ENCODE measurements around the gene TUB.

The TUB gene

DNA sequence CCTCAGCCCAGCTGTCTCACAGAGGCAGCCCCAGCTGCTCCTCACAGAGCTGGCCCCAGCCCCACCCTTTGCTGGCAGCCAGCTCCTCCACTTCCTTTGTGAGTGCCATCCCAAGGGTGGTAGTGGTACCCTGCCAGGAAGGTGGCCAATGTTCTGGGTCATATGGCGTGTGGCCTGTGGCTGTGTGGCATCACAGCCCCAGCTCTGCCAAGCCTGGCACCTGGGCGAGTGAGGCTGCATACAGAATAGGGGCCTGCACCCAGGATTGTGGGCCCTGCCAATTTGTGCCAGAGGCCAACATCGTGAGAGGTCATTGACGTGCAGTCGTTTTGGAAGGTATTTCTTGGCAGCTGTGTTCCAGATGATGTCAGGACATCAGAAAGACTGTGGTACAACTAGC is 10.7 kb downstream of the TUB start:
- DNase-seq (ENCODE audit: low read depth in 2 of 2, low spot score in 1 of 2), result no peak

DNA sequence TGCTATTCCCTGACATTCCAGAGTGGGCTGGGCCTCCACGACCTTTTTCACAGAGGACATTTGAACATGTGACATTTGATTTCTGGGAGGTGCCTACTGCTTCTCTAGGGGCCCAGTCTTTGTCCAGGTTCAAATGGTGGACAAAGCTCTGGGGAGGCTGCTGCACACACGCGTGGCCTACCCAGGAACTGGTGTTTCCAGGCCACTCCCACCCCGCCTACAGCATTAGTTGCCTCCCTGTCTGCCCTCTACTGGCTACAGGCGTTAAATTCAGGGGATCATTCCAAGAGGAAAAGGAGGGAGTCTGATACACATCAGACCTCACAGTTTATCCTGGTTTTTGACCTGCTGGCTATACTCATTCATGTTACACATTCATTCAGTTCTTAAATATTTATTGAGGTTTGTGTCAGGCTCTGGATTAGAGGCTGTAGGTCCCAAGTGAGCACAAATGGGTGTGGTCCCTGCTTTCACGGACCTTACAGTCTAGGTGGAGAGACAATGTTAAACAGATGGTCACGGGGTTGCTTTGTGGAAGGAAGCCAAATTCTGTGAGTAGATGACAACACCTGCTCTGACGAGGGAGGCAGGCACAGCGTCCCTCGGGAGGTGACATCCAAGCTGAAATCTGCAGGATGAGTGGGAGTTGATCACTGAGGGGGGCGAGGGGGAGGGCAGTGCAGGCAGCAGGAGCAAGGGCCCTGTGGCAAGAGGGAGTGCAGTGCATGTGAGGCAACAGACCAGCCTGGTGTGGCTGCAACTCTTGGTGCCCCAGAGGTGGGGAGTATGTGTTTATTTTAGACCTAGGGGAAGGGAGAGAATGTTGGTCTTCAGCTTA is 11.8 kb downstream of the TUB start:
- DNase-seq (ENCODE audit: low read depth in 2 of 2, low spot score in 1 of 2), result no peak

DNA sequence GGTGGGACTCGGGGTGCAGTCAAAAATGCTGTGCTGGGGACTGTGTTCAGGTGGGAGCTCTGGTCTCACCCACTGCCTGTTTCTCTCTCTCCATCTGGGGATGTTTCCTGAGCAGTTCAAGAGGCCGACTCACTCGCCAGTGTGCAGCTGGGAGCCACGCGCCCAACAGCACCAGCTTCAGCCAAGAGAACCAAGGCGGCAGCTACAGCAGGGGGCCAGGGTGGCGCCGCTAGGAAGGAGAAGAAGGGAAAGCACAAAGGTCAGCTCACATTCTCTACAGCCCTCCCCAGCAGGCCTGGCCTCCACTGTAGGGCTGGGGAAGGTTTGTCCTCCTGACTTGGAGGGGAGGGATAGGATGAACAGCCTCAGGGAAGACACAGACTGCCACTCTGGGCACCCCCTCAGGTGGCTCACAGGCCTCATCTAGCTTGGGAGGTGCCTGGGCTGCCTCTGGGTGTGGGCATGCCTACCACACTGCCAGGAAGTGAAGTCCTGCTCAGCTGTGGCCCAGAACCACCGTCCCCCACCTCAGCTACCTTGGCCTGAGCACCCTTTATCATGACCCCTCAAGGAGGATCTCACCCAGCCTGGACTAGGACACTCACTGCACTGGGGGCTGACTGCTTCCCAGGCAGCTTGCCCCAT is 13.0 kb downstream of the TUB start:
- no peak for DNase-seq (ENCODE audit: low read depth in 2 of 2, low spot score in 1 of 2)

DNA sequence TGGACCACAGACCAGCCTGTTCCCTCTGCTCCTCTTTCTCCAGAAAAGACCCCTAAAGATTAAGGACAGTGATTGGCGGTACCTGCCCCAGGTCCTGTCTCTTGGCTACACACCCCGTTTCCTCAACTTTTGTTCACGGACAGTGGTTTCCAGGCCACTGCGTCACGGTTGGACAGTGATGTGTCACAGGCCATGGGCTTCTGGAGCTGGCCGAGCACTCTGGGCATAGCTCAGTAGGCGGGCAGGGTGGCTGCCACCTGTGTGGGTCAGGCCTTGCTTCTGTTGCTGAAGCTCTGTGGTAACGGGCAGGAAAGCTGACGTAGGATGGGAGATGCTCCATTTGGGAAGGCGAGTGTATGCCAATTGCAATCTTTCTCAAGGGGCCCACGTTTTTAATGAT is 13.6 kb downstream of the TUB start:
- no peak for DNase-seq (ENCODE audit: low read depth in 2 of 2, low spot score in 1 of 2)

GRCh38 chr11:8095371-8095770 is 14.4 kb downstream of the TUB start:
- DNase-seq (ENCODE audit: low read depth in 2 of 2, low spot score in 1 of 2), result no peak

DNA sequence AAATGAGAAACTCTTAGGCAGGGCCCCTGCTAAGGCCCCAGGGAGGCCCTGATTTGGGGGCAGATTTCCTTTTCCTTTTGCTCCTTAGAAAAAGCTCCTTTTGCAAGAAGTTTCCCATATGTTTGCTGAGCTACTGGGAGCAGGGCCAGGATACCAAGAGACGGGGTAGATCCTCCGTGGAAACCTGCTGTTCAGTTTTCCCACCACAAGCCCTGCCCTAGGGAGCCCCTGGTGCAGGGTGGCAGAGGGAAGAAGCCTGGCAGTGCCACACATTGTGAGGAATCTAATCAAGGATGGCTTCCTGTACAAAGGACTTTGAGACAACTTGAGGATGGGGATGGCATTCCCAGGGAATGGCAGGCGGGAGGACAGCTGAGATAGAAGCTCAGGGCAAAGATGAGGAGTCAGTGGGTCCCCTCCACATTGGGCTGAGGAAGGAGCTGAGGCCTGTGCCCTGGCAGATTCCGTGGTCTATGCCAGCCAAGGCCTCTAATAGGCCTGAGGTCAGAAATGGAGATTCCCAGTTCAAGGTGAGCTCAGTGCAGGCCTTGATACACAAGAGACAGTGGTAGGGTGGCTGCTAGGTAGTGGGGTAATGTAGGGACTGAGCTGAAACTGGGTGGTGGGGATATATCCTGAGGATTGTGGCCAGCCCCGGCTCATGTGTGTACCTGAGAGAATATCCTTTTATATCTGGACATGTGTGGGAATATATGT is 15.0 kb downstream of the TUB start:
- DNase-seq (ENCODE audit: low read depth in 2 of 2, low spot score in 1 of 2), result no peak

DNA sequence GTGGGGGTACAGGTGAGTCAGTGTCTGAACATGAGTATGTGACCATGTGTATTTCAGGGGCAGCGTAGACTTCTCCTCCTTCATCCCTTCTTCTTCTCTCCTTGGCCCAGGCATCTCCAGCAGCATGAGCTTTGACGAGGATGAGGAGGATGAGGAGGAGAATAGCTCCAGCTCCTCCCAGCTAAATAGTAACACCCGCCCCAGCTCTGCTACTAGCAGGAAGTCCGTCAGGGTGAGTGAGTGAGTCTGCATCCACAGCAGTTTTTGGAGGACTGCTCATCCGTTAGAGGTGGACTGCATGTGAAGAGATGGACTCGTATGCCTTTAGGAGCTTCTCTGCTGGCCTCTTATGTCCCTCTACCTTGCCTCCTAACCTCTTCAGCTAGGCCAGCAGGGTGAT is 15.6 kb downstream of the TUB start:
- no peak for DNase-seq (ENCODE audit: low read depth in 2 of 2, low spot score in 1 of 2)

DNA sequence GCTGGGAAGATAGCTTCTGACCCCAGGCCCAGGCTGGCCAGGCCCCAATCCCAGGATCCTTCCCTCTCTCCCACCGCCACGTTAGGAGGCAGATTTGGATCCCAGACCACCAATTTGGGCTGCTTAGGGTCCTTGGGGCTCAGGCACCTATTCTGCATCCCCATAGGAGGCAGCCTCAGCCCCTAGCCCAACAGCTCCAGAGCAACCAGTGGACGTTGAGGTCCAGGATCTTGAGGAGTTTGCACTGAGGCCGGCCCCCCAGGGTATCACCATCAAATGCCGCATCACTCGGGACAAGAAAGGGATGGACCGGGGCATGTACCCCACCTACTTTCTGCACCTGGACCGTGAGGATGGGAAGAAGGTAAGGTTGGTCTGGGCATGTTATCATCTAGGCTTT is 16.1 kb downstream of the TUB start:
- DNase-seq (ENCODE audit: low read depth in 2 of 2, low spot score in 1 of 2), result no peak

- no peak for DNase-seq (ENCODE audit: low read depth in 2 of 2, low spot score in 1 of 2)
Observed at GRCh38 chr11:8097468-8097867, 16.5 kb downstream of the TUB start.

DNA sequence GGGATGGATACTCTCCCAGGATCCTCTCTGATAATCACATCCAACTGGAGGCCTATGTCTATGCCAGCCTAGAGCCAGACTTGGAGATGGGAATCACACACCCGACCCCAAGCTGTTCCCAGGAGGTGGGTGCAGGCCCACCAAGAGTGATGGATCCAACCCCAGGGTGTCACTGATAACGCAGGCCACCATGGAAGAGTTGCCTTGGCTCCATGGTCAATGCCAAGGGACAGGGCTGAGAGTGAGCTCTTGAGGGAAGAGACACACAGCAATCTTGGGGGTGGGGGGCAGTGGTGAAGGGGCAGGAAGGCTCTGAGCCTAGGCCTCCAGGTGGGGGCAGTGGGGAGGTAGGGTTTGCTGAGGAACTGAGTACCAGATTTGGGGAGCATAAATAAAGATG is 16.9 kb downstream of the TUB start:
- DNase-seq (ENCODE audit: low read depth in 2 of 2, low spot score in 1 of 2), result no peak

DNA sequence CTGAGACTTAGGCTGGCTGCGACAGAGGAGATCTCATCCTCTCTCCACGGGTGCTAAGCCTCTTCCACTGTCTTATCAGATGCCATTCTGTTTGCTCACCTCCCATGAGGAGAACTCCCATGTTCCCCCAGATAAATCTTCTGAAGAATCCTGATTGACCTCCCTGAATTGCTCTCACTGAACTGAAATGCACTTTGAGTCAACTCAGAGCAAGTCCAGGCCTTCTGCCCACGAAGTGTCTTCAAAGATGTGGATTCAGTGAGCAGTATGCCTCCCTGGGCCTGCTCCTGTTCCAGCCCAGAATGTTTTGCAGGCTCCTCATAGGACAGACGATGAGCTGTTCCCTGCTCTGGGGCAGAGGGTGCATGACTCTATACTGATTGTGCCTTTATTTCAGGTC is 17.4 kb downstream of the TUB start:
- DNase-seq (ENCODE audit: low read depth in 2 of 2, low spot score in 1 of 2), result no peak

DNA sequence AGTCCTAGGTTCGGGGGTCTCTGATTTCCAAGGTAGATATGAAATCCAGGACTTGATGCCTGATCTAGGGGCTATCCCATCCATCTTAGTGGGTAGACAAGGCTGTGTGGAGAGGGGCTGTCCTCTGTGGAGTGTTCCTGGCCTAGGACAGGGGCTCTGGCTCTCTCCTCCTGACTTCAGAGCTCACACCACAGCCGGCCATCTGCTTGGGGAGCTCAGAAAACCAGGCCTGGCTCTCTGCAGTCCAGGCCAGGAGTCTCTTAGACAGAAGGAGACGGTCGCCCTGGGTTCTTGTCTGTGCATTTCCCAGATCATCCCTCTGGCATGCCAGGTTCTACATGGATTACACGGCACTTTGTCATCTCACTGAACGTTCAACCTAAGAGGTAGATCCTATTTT is 17.9 kb downstream of the TUB start:
- no peak for DNase-seq (ENCODE audit: low read depth in 2 of 2, low spot score in 1 of 2)

- DNase-seq (ENCODE audit: low read depth in 2 of 2, low spot score in 1 of 2), result peak; percentile 19 to 47
Observed at GRCh38 chr11:8099291-8099899, 18.4 kb downstream of the TUB start.

- no peak for DNase-seq (ENCODE audit: low read depth in 2 of 2, low spot score in 1 of 2)
Observed at GRCh38 chr11:8100158-8100557, 19.1 kb downstream of the TUB start.

DNA sequence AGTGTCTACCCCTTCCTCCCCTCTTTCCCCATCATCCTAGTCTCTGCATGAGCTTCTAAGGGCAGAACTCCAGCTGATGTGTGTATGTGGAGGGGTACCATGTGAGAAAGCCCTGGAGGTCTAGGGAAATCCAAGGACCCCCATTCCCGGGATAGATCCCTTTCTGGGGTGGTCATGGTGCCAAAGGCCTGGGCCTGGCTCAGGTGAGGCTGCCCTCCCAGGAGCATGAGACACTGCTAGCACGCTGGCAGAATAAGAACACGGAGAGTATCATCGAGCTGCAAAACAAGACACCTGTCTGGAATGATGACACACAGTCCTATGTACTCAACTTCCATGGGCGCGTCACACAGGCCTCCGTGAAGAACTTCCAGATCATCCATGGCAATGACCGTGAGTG is 19.6 kb downstream of the TUB start:
- no peak for DNase-seq (ENCODE audit: low read depth in 2 of 2, low spot score in 1 of 2)

DNA sequence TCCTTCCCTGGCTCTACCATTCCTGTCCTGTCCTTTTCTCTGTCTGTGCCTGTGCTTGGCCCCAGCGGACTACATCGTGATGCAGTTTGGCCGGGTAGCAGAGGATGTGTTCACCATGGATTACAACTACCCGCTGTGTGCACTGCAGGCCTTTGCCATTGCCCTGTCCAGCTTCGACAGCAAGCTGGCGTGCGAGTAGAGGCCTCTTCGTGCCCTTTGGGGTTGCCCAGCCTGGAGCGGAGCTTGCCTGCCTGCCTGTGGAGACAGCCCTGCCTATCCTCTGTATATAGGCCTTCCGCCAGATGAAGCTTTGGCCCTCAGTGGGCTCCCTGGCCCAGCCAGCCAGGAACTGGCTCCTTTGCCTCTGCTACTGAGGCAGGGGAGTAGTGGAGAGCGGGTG is 20.4 kb downstream of the TUB start:
- DNase-seq (ENCODE audit: low read depth in 2 of 2, low spot score in 1 of 2), result no peak

- no peak for DNase-seq (ENCODE audit: low read depth in 2 of 2, low spot score in 1 of 2)
Observed at GRCh38 chr11:8102296-8102915, 21.4 kb downstream of the TUB start.

DNA sequence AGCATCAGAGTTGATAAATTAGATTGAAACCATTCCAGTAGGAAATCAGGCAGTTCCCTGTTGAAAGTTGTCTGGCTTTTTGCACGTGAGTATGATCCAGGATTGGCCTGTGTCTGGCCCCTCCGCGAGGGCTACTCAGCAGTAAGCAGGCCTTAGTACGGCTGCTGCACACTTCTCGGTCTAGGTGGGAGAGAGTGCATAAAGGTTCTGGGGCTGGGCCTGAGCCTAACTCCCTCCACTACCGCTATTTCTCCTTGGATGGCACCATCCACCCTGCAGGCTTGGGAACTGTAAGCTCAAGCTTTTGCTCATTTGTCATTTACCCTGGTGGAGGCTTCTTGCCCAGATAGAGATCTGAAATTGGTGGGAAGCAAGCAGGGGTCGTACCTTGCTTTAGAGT is 22.0 kb downstream of the TUB start:
- DNase-seq (ENCODE audit: low read depth in 2 of 2, low spot score in 1 of 2), result no peak

DNA sequence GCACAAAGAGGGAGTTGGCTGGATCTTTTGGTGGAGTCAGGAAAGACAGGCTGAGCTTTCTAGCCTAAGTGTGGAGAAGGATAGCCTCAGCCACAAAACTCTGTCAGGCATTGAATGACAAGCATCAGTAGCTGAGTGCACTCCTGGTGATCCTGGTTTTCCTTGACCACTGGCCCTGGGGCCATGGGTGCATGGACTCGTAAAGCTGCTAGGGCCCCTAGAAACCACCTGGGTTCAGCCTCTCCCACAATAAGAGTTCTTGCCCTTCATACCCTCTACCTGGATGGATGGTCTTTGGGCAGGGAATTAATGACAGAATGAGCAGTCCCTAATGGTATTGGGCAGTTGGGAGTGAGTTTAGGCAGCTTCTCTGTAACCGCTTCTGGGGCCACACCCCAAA is 22.9 kb downstream of the TUB start:
- DNase-seq (ENCODE audit: low read depth in 2 of 2, low spot score in 1 of 2), result no peak

- DNase-seq (ENCODE audit: low read depth in 2 of 2, low spot score in 1 of 2), result no peak
Observed at GRCh38 chr11:8105133-8105532, 24.1 kb downstream of the TUB start.

DNA sequence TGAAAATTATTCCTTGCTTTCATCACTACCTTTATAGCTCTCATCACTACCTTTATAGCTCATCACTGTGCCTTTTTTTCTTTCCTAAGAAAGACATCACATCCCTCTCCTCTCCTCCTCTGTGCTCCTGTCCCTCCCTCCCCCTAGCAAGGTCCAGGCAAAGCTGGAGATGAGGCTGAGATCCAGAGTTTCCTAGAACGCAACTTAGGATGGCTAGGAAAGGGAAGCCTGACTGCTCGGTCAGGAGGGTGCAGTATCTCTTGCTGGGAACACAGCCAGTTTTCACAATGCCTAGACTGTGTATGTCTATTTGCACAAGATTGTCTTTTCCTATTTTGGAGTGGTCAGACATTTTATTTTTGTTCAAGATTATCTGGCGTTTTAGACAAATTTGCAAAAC is 24.7 kb downstream of the TUB start:
- DNase-seq (ENCODE audit: low read depth in 2 of 2, low spot score in 1 of 2), result no peak

Data from stimulated activated CD8-positive, alpha-beta memory T cell treated with anti-CD3 and anti-CD28 coated beads, Interleukin-4, amount 100 ng/mL, for 1 hour (primary cell).